Endothelial cell of umbilical vein (primary cell): ENCODE results near the gene MICALL1. TPM values are rescaled to one million over a fixed set of nuclear protein-coding genes. Genes with fewer than 3 reads are reported as not detected.

Experiments used
- BruUV-seq: library from RNA; stranded (reverse); fragments of 400-500 nt; replicated peaks from 2 replicates; lab custom pipeline; 2021; lab: Mats Ljungman, UMichigan
- CTCF ChIA-PET: fragments of 300-600, 350-600 bp; sonication (Branson Sonifier 250); formaldehyde crosslinking; loops from one replicate; lab custom pipeline; 2021; ENCODE audit warnings: antibody characterized with exemption, inconsistent platforms; lab: Charles Lee
- POLR2A ChIA-PET: fragments of 300-600, 350-600 bp; sonication (Branson Sonifier 250); formaldehyde crosslinking; loops from one replicate; lab custom pipeline; 2021; ENCODE audit warnings: antibody characterized with exemption, inconsistent platforms; lab: Charles Lee
- DNase-seq: peaks from one replicate; pipeline ENCODE4 v3.0.0-alpha.2; 2011; ENCODE audit warnings: low read depth, low spot score
- FAIRE-seq: peaks from 2 replicates; lab custom pipeline; 2011; peaks lifted over from hg19 to GRCh38; lab: Jason Lieb, UNC
- H2AFZ ChIP-seq: 2 replicates; pipeline ENCODE4 v1.6.0; 2012; ENCODE audit warnings: low read depth, low read length, control low read depth, inconsistent platforms
- H3K27ac ChIP-seq: 2 replicates; pipeline ENCODE4 v1.5.1; 2011; ENCODE audit warnings: low read depth, mild to moderate bottlenecking, control low read depth, low read length, moderate library complexity; ENCODE audit not compliant: insufficient read depth
- H3K27me3 ChIP-seq, 2 experiments: 2 replicates each; pipeline versions ENCODE4 v1.6.0 to v1.6.1; 2011; ENCODE audit warnings: low read length in 2 of 2, mixed read lengths in 1 of 2; ENCODE audit not compliant: control insufficient read depth in 2 of 2, insufficient read depth in 2 of 2
- H3K36me3 ChIP-seq, 2 experiments: 2 replicates in 1 of 2; 3 replicates in 1 of 2; pipeline ENCODE4 v1.5.1; 2011; ENCODE audit warnings: low read length in 2 of 2, mild to moderate bottlenecking in 1 of 2, moderate library complexity in 1 of 2; ENCODE audit not compliant: control insufficient read depth in 2 of 2, insufficient read depth in 2 of 2; ENCODE audit errors: extremely low read depth in 1 of 2
- H3K4me1 ChIP-seq: 3 replicates; pipeline ENCODE4 v1.5.1; 2011; ENCODE audit warnings: mild to moderate bottlenecking, low read length; ENCODE audit not compliant: control insufficient read depth, insufficient read depth; ENCODE audit errors: extremely low read depth
- H3K4me2 ChIP-seq: 2 replicates; pipeline ENCODE4 v1.6.1; 2011; ENCODE audit warnings: low read length, control low read depth, mixed read lengths; ENCODE audit not compliant: insufficient read depth
- H3K4me3 ChIP-seq, 3 experiments: fragments of 200-600 bp in 1 of 3; sonication (generic), shearing (Covaris generic) in 1 of 3; replicated peaks in 1 of 3; 2 replicates each; pipeline ENCODE4 v1.5.1; 2011 to 2016; ENCODE audit warnings: control low read depth in 3 of 3, low read length in 3 of 3, mild to moderate bottlenecking in 2 of 3, inconsistent platforms in 1 of 3, low read depth in 1 of 3, moderate library complexity in 1 of 3; ENCODE audit not compliant: insufficient read depth in 1 of 3
- H3K79me2 ChIP-seq: 2 replicates; pipeline ENCODE4 v1.6.0; 2012; ENCODE audit warnings: low read length, inconsistent platforms; ENCODE audit not compliant: control insufficient read depth, insufficient read depth
- H3K9ac ChIP-seq: replicated peaks from 2 replicates; pipeline ENCODE3; 2011; ENCODE audit warnings: low read length, control low read depth; ENCODE audit not compliant: insufficient read depth; ENCODE audit errors: extremely low read depth
- H3K9me1 ChIP-seq: replicated peaks from 3 replicates; pipeline ENCODE4 v1.6.0; 2011; ENCODE audit warnings: mild to moderate bottlenecking, low read length; ENCODE audit not compliant: control insufficient read depth, insufficient read depth; ENCODE audit errors: extremely low read depth
- H3K9me3 ChIP-seq: replicated peaks from 2 replicates; pipeline ENCODE4 v1.5.1; 2012; ENCODE audit warnings: low read length, inconsistent platforms; ENCODE audit not compliant: control insufficient read depth, insufficient read depth
- H4K20me1 ChIP-seq: replicated peaks from 2 replicates; pipeline ENCODE3; 2011; ENCODE audit warnings: mild to moderate bottlenecking, low read length; ENCODE audit not compliant: control insufficient read depth, insufficient read depth; ENCODE audit errors: extremely low read depth
- EZH2 ChIP-seq: IDR thresholded peaks from 2 replicates; pipeline ENCODE4 v1.6.1; 2012; ENCODE audit warnings: borderline replicate concordance, low read depth, mild to moderate bottlenecking, moderate library complexity, low read length, inconsistent platforms; ENCODE audit not compliant: severe bottlenecking
- FOS ChIP-seq: IDR thresholded peaks from 2 replicates; pipeline ENCODE4 v1.6.1; 2011; ENCODE audit warnings: mild to moderate bottlenecking, low read length, moderate library complexity, borderline replicate concordance; ENCODE audit not compliant: insufficient read depth
- GATA2 ChIP-seq: IDR thresholded peaks from 2 replicates; pipeline ENCODE4 v1.7.0; 2011; ENCODE audit warnings: low read depth, mild to moderate bottlenecking, moderate library complexity, mixed read lengths, low read length; ENCODE audit not compliant: insufficient read length, insufficient read depth
- JUN ChIP-seq: IDR thresholded peaks from 2 replicates; pipeline ENCODE4 v1.6.1; 2011; ENCODE audit warnings: borderline replicate concordance, low read depth; ENCODE audit not compliant: insufficient read length, insufficient read depth
- MYC ChIP-seq: IDR thresholded peaks from one replicate; pipeline ENCODE4 v1.6.1; 2011; ENCODE audit warnings: mild to moderate bottlenecking, low read depth, low read length
- POLR2A ChIP-seq: IDR thresholded peaks from 2 replicates; pipeline ENCODE4 v1.6.1; 2012; ENCODE audit warnings: low read depth, mild to moderate bottlenecking, control low read depth, low read length
- POLR2AphosphoS5 ChIP-seq: IDR thresholded peaks from 2 replicates; pipeline ENCODE4 v1.6.1; 2012; ENCODE audit warnings: low read depth, mild to moderate bottlenecking, control low read depth, low read length, moderate library complexity; ENCODE audit not compliant: insufficient read depth
- dilution Hi-C: fragments of 300-500 bp; cut with MboI; formaldehyde crosslinking; loops from one replicate; pipeline ENCODE4 v1.15.0; 2019; ENCODE audit warnings: low sequenced_read_pairs; ENCODE audit not compliant: extremely low pct_ligation_motif_present
- intact Hi-C: fragments of 100-400 bp; cut with micrococcal nuclease; formaldehyde crosslinking; loops from one replicate; pipeline ENCODE4 v1.10.0; 2022
- polyA plus RNA-seq, 4 experiments: library from polyadenylated mRNA; depleted of rRNA in 3 of 4; stranded (reverse) in 3 of 4; unstranded in 1 of 4; fragments of >200 nt; gene quantifications; 2 replicates each; pipeline versions ENCODE4 v1.2.1 to v1.2.3, GENCODE V29; 2011 to 2012; ENCODE audit warnings: missing spikeins in 1 of 4
- total RNA-seq: library from RNA; stranded (reverse); gene quantifications from 2 replicates; pipeline ENCODE4 v1.2.3, GENCODE V29; 2021
- TF ChIP-seq, protein P1 (sequence below): IDR thresholded peaks from 2 replicates; pipeline ENCODE4 v1.6.1; 2011; ENCODE audit not compliant: insufficient read depth, insufficient read length
- TF ChIP-seq, protein P2 (sequence below), 2 donors: IDR thresholded peaks; 1 replicate in 1 of 2; 2 replicates in 1 of 2; pipeline ENCODE4 v1.5.1; 2011; ENCODE audit warnings: low read length in 2 of 2, mild to moderate bottlenecking in 2 of 2, moderate library complexity in 2 of 2, control low read depth in 1 of 2, inconsistent platforms in 1 of 2, low read depth in 1 of 2; ENCODE audit not compliant: insufficient read depth in 1 of 2; ENCODE audit errors: extremely low read depth in 1 of 2

The MICALL1 gene
- total and polyA plus RNA-seq, 2 donors (not counting 3 experiments of a cell fraction or from before 2014, with no cell fraction given): 23.9 to 66.9 TPM

DNA sequence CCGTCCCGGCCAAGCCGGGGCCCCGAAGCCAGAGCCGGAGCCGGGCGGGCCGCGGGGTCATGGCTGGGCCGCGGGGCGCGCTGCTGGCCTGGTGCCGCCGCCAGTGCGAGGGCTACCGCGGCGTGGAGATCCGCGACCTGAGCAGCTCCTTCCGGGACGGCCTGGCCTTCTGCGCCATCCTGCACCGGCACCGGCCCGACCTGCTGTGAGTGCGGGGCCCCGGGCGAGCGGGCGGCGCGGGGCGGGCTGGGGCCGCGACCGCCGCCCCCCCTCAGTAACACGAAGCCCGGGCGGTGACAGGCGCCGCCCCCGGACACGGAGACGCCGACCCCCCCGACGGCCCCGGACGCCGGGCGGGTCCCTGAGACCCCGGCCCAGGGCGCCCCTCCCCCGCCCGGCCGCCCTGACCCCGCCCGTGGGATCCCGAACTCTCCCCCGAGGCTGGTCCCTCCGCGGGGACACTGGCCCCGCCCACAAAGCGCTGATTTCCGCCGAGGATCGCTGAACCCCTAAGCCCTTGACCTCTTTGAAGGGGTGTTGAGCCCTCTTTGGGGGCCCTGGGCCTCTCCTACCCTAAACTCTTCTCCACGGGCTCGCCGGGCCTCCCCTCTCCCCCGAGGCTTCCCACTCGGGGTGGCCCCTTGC is 389 bp downstream of the MICALL1 start:
- no peak for TF ChIP-seq FOS
- TF ChIP-seq POLR2AphosphoS5: peak; percentile 6
- peak; percentile 48 for TF ChIP-seq POLR2A
- POLR2A ChIA-PET: interaction anchor here (1.2 to 1.3 kb wide), 2 partner anchors 9 to 10 kb away, joined by 3 read pairs; no protein-coding TSS in a partner anchor
- peak overlapping the region; percentile 35 for H2AFZ ChIP-seq
- H3K4me1 ChIP-seq: peaks cover 20% of the 10 kb centered on the region
- peak; percentile 21 for FAIRE-seq
- H3K9me1 ChIP-seq: no peaks in the 10 kb centered on the region
- CTCF ChIA-PET: interaction anchor here (0.9 to 2.3 kb wide), 12 partner anchors 9 to 103 kb away, joined by 3 to 21 read pairs (median 6); partner anchors contain the start of genes C22orf23 and POLR2F
- H3K79me2 ChIP-seq: peaks cover 26% of the 10 kb centered on the region
- H3K9me3 ChIP-seq: no peaks in the 10 kb centered on the region
- DNase-seq: no peak
- BruUV-seq: no TSS peak
- dilution Hi-C loops: no loop called here
- peaks cover 0 to 2% of the 10 kb centered on the region in 2 experiments for H3K36me3 ChIP-seq
- intact Hi-C loops: loop anchor here (1.0 to 5.0 kb wide), 2 partner anchors 28 to 46 kb away; partner anchors contain the start of genes C22orf23 and POLR2F
- H3K27me3 ChIP-seq: no peaks in the 10 kb centered on the region
- H4K20me1 ChIP-seq: no peaks in the 10 kb centered on the region
- peak overlapping the region; percentile 73 for H3K4me2 ChIP-seq
- H3K27ac ChIP-seq: peak overlapping the region; percentile 94
- H3K9ac ChIP-seq: peak overlapping the region; percentile 84
- peak overlapping the region; percentile 55 to 76 (median 67) for H3K4me3 ChIP-seq

DNA sequence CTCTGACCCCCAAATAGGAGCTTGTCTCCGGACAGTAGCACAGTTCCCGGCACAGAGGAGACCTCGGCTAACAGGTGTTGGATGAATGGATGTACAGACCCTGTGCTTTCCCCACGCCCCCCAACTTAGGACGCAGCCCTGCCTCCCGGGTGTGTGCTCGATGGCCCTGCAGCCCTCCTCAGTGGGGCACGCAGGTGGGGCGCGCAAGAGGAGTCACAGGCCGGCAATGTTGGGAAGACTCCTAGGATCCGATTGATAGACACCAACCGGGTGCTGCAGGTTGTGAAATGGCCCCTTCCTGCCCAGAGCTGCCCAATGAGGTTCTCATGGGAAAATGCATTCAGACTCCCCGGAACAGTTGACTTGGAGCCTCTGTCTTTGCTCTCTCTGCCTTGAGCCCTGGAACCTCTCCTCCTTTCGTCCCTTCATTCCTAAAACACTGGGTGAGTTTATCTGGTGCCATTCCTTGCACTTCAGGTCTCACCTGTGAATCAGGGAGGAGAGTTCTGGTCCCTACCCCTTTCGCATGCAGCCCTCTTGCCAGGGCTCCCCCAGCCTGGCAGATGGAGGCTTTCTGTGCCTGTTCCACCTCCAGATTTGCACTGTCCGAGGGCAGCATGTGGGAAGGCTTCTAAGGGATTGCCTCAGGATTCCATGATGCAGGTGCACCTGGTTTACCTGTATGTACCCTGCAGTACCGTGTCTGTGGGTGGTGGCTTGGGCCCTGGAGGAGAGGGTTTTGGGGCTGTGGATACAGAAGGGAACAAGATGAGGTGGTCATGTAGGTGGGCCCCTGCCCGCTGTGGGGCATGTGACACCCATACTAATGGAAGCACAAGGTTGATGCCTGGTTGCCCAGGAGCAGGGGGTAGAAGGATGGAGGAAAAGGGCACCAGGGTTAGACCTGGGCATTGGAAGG is 1.2 kb downstream of the MICALL1 start:
- Histone ChIP-seq H3K9ac (peak overlapping the region; percentile 84), H2AFZ (no peak overlapping the region), H4K20me1 (no peaks in the 10 kb centered on the region), H3K9me1 (no peaks in the 10 kb centered on the region), H3K4me3 (peak overlapping the region; percentile 55 to 76 (median 67)), H3K36me3 (peaks cover 0 to 7% of the 10 kb centered on the region in 2 experiments), H3K9me3 (no peaks in the 10 kb centered on the region), H3K4me1 (peaks cover 20% of the 10 kb centered on the region), H3K4me2 (peak overlapping the region; percentile 73), H3K27me3 (no peaks in the 10 kb centered on the region), H3K79me2 (peaks cover 26% of the 10 kb centered on the region), H3K27ac (no peak overlapping the region)
- intact Hi-C loops (loop anchor here (5.0 kb wide), 1 partner anchor 45 kb away; the partner anchor contains the start of genes C22orf23 and POLR2F), dilution Hi-C loops (no loop called here)
- TSS peak; percentile 54 for BruUV-seq
- POLR2A ChIA-PET: no interaction called here
- peak; percentile 46 for FAIRE-seq
- peak; percentile 8 for DNase-seq
- CTCF ChIA-PET: interaction anchor here (1.7 to 2.0 kb wide), 2 partner anchors 20 to 89 kb away, joined by 9 to 13 read pairs; no protein-coding TSS in a partner anchor
- TF ChIP-seq POLR2A (no peak), MYC (no peak), FOS (no peak), EZH2 (no peak), GATA2 (no peak), JUN (no peak), POLR2AphosphoS5 (no peak)
- TF ChIP-seq, protein P1, sequence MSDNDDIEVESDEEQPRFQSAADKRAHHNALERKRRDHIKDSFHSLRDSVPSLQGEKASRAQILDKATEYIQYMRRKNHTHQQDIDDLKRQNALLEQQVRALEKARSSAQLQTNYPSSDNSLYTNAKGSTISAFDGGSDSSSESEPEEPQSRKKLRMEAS: no peak
- TF ChIP-seq, protein P2, sequence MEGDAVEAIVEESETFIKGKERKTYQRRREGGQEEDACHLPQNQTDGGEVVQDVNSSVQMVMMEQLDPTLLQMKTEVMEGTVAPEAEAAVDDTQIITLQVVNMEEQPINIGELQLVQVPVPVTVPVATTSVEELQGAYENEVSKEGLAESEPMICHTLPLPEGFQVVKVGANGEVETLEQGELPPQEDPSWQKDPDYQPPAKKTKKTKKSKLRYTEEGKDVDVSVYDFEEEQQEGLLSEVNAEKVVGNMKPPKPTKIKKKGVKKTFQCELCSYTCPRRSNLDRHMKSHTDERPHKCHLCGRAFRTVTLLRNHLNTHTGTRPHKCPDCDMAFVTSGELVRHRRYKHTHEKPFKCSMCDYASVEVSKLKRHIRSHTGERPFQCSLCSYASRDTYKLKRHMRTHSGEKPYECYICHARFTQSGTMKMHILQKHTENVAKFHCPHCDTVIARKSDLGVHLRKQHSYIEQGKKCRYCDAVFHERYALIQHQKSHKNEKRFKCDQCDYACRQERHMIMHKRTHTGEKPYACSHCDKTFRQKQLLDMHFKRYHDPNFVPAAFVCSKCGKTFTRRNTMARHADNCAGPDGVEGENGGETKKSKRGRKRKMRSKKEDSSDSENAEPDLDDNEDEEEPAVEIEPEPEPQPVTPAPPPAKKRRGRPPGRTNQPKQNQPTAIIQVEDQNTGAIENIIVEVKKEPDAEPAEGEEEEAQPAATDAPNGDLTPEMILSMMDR (IDR thresholded peaks at IDR 0.05; ENCODE audit: extremely low read depth in 1 of 2, insufficient read depth in 1 of 2, low read depth in 1 of 2, low read length in 2 of 2): no peak
